A549 (cell line): Measurements from ENCODE around the gene SNRNP25. TPM values are rescaled to one million over a fixed set of nuclear protein-coding genes. Genes with fewer than 3 reads are reported as not detected.
A peak's percentile ranks its signal among the peaks of the same experiment; 100 is the strongest.

ENCODE experiments used
- CHD4 ChIP-seq: fragments of 200-600 bp; sonication (generic); IDR thresholded peaks from 2 replicates; pipeline ENCODE4 v1.6.1; 2016; ENCODE audit warnings: antibody characterized with exemption, mild to moderate bottlenecking, borderline replicate concordance
- HDAC2 ChIP-seq: fragments of 200-600 bp; sonication (generic); IDR thresholded peaks from 2 replicates; pipeline ENCODE4 v1.6.1; 2016
- HOXB13 ChIP-seq: fragments of 250-450 bp; sonication (Bioruptor Pico); IDR thresholded peaks from 2 replicates; pipeline ENCODE4 v1.5.0; 2020; ENCODE audit warnings: low read depth, mild to moderate bottlenecking, moderate library complexity
- JUNB ChIP-seq: fragments of >200 bp; sonication (Bioruptor Twin); formaldehyde crosslinking; IDR thresholded peaks from 2 replicates; pipeline ENCODE4 v1.6.1; 2016
- KDM1A ChIP-seq: fragments of 200-600 bp; sonication (generic); IDR thresholded peaks from 2 replicates; pipeline ENCODE4 v1.6.1; 2016; ENCODE audit warnings: low read depth, mild to moderate bottlenecking
- RAD21 ChIP-seq, 2 experiments: fragments of >200 bp in 1 of 2; sonication (Bioruptor Twin) in 1 of 2; formaldehyde crosslinking in 1 of 2; IDR thresholded peaks in 1 of 2; conservative IDR thresholded peaks in 1 of 2; 2 replicates in 1 of 2; 3 replicates in 1 of 2; pipeline ENCODE4 v1.6.1; 2012 to 2018; ENCODE audit warnings: inconsistent platforms in 1 of 2
- SMC3 ChIP-seq: fragments of >200 bp; sonication (Bioruptor Twin); formaldehyde crosslinking; IDR thresholded peaks from 3 replicates; pipeline ENCODE4 v1.6.1; 2018; ENCODE audit warnings: inconsistent platforms
- ZNF302 ChIP-seq: fragments of 250-450 bp; sonication (Bioruptor Pico); IDR thresholded peaks from 2 replicates; pipeline ENCODE4 v1.9.0; 2021; ENCODE audit warnings: inconsistent platforms, mild to moderate bottlenecking, moderate library complexity
- polyA plus RNA-seq, 4 experiments: library from polyadenylated mRNA; depleted of rRNA in 3 of 4; stranded (reverse); fragments of >200 nt; fragmentation: RNase III in 1 of 4; extraction: RNeasy Plus Mini Kit Qiagen cat#74134 plus additional on column Dnase treatment in 1 of 4; gene quantifications; 2 replicates in 3 of 4; 3 replicates in 1 of 4; pipeline ENCODE4 v1.2.3, GENCODE V29; 2011 to 2017
- small RNA-seq, 6 experiments: library from RNA; depleted of rRNA; stranded (forward); fragments of <200 nt; gene quantifications; one replicate each; pipeline ENCODE3, GENCODE V24; 2012
- TF ChIP-seq, protein P1 (sequence below): IDR thresholded peaks from 2 replicates; pipeline ENCODE4 v1.6.1; 2012
- TF ChIP-seq, protein P2 (sequence below): fragments of >200 bp; sonication (Bioruptor Twin); formaldehyde crosslinking; IDR thresholded peaks from 3 replicates; pipeline ENCODE4 v1.5.1; 2016
- TF ChIP-seq, protein P3 (sequence below): fragments of >200 bp; sonication (Bioruptor Twin); formaldehyde crosslinking; IDR thresholded peaks from 2 replicates; pipeline ENCODE4 v1.6.1; 2016
- TF ChIP-seq, protein P4 (sequence below): fragments of 200-600 bp; sonication (generic); IDR thresholded peaks from 2 replicates; pipeline ENCODE4 v1.6.1; 2016; ENCODE audit warnings: antibody characterized with exemption, mild to moderate bottlenecking, moderate library complexity

SNRNP25 gene
- polyA plus RNA-seq, 2 of the 4 experiments (the other 2 are of a cell fraction), result 45.0 to 82.2 TPM

DNA sequence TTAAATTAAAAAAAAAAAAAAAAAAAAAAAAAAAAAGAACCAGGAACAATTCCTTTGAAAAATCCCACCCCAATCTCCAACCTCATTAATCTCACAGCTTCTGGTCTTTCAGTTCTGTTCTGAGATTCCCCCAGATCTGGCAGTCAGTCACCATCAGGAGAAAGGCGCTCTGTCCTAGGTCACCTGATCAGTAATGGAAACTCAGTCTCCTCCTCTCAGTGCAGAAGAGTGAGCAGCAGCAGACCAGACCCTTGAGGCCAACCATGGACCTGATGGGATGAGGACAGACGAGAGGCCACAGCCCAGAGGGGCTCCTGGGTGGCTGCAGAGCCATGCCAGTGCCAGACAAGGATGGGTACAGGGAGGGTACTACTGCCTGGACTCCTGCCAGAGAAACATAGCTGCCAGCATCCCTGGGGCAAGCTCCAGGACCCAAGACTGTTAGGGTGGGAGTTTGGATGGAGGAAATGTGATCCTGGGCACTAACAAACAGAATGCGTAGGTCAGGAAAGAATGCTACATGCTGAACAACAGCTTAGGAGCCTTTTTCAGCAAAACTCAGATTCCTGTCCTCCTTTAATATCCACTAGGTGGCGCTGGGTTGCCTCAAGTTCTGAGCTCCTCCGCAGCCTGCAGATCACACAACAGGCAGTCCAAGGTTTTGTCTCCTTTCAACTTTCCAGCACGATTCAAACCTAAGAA, 53.1 kb downstream of the SNRNP25 start (continued):
- TF ChIP-seq, protein P1, sequence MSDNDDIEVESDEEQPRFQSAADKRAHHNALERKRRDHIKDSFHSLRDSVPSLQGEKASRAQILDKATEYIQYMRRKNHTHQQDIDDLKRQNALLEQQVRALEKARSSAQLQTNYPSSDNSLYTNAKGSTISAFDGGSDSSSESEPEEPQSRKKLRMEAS, result no peak
- TF ChIP-seq KDM1A (no peak), CHD4 (no peak), JUNB (no peak), SMC3 (peak; percentile 80), RAD21 (conservative IDR thresholded peaks at IDR 0.05 in 1 of 2, IDR thresholded peaks at IDR 0.05 in 1 of 2) (peak; percentile 76 to 83), HDAC2 (no peak), ZNF302 (CRISPR knock-in tag) (no peak), HOXB13 (CRISPR knock-in tag) (no peak)
- TF ChIP-seq, protein P2, sequence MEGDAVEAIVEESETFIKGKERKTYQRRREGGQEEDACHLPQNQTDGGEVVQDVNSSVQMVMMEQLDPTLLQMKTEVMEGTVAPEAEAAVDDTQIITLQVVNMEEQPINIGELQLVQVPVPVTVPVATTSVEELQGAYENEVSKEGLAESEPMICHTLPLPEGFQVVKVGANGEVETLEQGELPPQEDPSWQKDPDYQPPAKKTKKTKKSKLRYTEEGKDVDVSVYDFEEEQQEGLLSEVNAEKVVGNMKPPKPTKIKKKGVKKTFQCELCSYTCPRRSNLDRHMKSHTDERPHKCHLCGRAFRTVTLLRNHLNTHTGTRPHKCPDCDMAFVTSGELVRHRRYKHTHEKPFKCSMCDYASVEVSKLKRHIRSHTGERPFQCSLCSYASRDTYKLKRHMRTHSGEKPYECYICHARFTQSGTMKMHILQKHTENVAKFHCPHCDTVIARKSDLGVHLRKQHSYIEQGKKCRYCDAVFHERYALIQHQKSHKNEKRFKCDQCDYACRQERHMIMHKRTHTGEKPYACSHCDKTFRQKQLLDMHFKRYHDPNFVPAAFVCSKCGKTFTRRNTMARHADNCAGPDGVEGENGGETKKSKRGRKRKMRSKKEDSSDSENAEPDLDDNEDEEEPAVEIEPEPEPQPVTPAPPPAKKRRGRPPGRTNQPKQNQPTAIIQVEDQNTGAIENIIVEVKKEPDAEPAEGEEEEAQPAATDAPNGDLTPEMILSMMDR, result peak; percentile 85
- TF ChIP-seq, protein P3, sequence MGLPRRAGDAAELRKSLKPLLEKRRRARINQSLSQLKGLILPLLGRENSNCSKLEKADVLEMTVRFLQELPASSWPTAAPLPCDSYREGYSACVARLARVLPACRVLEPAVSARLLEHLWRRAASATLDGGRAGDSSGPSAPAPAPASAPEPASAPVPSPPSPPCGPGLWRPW, result no peak
- TF ChIP-seq, protein P4, sequence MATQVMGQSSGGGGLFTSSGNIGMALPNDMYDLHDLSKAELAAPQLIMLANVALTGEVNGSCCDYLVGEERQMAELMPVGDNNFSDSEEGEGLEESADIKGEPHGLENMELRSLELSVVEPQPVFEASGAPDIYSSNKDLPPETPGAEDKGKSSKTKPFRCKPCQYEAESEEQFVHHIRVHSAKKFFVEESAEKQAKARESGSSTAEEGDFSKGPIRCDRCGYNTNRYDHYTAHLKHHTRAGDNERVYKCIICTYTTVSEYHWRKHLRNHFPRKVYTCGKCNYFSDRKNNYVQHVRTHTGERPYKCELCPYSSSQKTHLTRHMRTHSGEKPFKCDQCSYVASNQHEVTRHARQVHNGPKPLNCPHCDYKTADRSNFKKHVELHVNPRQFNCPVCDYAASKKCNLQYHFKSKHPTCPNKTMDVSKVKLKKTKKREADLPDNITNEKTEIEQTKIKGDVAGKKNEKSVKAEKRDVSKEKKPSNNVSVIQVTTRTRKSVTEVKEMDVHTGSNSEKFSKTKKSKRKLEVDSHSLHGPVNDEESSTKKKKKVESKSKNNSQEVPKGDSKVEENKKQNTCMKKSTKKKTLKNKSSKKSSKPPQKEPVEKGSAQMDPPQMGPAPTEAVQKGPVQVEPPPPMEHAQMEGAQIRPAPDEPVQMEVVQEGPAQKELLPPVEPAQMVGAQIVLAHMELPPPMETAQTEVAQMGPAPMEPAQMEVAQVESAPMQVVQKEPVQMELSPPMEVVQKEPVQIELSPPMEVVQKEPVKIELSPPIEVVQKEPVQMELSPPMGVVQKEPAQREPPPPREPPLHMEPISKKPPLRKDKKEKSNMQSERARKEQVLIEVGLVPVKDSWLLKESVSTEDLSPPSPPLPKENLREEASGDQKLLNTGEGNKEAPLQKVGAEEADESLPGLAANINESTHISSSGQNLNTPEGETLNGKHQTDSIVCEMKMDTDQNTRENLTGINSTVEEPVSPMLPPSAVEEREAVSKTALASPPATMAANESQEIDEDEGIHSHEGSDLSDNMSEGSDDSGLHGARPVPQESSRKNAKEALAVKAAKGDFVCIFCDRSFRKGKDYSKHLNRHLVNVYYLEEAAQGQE, result no peak

Small RNAs within 50 kb of the gene (small RNA-seq; reads per million reads assigned to genes)
- gene MIR6859-4 (0 reads per million in 6 experiments), gene Z69720.2 (0 reads per million in 6 experiments)

Other genes starting within 250 kb of the SNRNP25 start
- 46.9 and 50.9 TPM in 2 replicates for gene POLR3K, start 220 bp upstream of the SNRNP25 start, polyA plus RNA-seq (2011; rRNA removed)
- gene POLR3K, start 220 bp upstream of the SNRNP25 start, polyA plus RNA-seq (2017; fragmentation: RNase III; extraction: RNeasy Plus Mini Kit Qiagen cat#74134 plus additional on column Dnase treatment), result 45.6 to 51.8 TPM (median 47.6 TPM) in 3 replicates
- gene RHBDF1, start 18.8 kb downstream of the SNRNP25 start, polyA plus RNA-seq (2011; rRNA removed), result 13.5 and 17.9 TPM in 2 replicates
- gene RHBDF1, start 18.8 kb downstream of the SNRNP25 start, polyA plus RNA-seq (2017; fragmentation: RNase III; extraction: RNeasy Plus Mini Kit Qiagen cat#74134 plus additional on column Dnase treatment), result 17.5 to 20.5 TPM (median 19.2 TPM) in 3 replicates
- 25.5 and 28.2 TPM in 2 replicates for gene MPG, start 24.4 kb downstream of the SNRNP25 start, polyA plus RNA-seq (2011; rRNA removed)
- gene MPG, start 24.4 kb downstream of the SNRNP25 start, polyA plus RNA-seq (2017; fragmentation: RNase III; extraction: RNeasy Plus Mini Kit Qiagen cat#74134 plus additional on column Dnase treatment), result 42.3 to 54.3 TPM (median 47.6 TPM) in 3 replicates
- gene NPRL3, start 84.8 kb downstream of the SNRNP25 start, polyA plus RNA-seq (2011; rRNA removed), result 15.8 and 17.0 TPM in 2 replicates
- 24.6 to 28.4 TPM (median 25.9 TPM) in 3 replicates for gene NPRL3, start 84.8 kb downstream of the SNRNP25 start, polyA plus RNA-seq (2017; fragmentation: RNase III; extraction: RNeasy Plus Mini Kit Qiagen cat#74134 plus additional on column Dnase treatment)
- gene HBZ, start 98.8 kb downstream of the SNRNP25 start, polyA plus RNA-seq (2011; rRNA removed), result not detected in 2 replicates
- gene HBZ, start 98.8 kb downstream of the SNRNP25 start, polyA plus RNA-seq (2017; fragmentation: RNase III; extraction: RNeasy Plus Mini Kit Qiagen cat#74134 plus additional on column Dnase treatment), result not detected in 3 replicates
- gene HBM, start 112.2 kb downstream of the SNRNP25 start, polyA plus RNA-seq (2011; rRNA removed), result not detected in 2 replicates
- not detected in 3 replicates for gene HBM, start 112.2 kb downstream of the SNRNP25 start, polyA plus RNA-seq (2017; fragmentation: RNase III; extraction: RNeasy Plus Mini Kit Qiagen cat#74134 plus additional on column Dnase treatment)
- 0.20 and 0.26 TPM in 2 replicates for gene HBA2, start 119.0 kb downstream of the SNRNP25 start, polyA plus RNA-seq (2011; rRNA removed)
- gene HBA2, start 119.0 kb downstream of the SNRNP25 start, polyA plus RNA-seq (2017; fragmentation: RNase III; extraction: RNeasy Plus Mini Kit Qiagen cat#74134 plus additional on column Dnase treatment), result 0.23 to 0.68 TPM in 2 of 3 replicates, not detected in the other
- gene HBA1, start 122.9 kb downstream of the SNRNP25 start, polyA plus RNA-seq (2011; rRNA removed), result not detected in 2 replicates
- gene HBA1, start 122.9 kb downstream of the SNRNP25 start, polyA plus RNA-seq (2017; fragmentation: RNase III; extraction: RNeasy Plus Mini Kit Qiagen cat#74134 plus additional on column Dnase treatment), result 0.51 to 1.3 TPM (median 0.58 TPM) in 3 replicates
- gene HBQ1, start 126.6 kb downstream of the SNRNP25 start, polyA plus RNA-seq (2011; rRNA removed), result 2.0 and 2.3 TPM in 2 replicates
- gene HBQ1, start 126.6 kb downstream of the SNRNP25 start, polyA plus RNA-seq (2017; fragmentation: RNase III; extraction: RNeasy Plus Mini Kit Qiagen cat#74134 plus additional on column Dnase treatment), result 2.8 to 4.7 TPM (median 3.2 TPM) in 3 replicates
- gene LUC7L, start 175.6 kb downstream of the SNRNP25 start, polyA plus RNA-seq (2011; rRNA removed), result 34.5 and 51.6 TPM in 2 replicates
- gene LUC7L, start 175.6 kb downstream of the SNRNP25 start, polyA plus RNA-seq (2017; fragmentation: RNase III; extraction: RNeasy Plus Mini Kit Qiagen cat#74134 plus additional on column Dnase treatment), result 64.5 to 67.6 TPM (median 65.3 TPM) in 3 replicates
- gene FAM234A, start 181.0 kb downstream of the SNRNP25 start, polyA plus RNA-seq (2011; rRNA removed), result 25.6 and 27.4 TPM in 2 replicates
- 52.3 to 54.9 TPM (median 53.3 TPM) in 3 replicates for gene FAM234A, start 181.0 kb downstream of the SNRNP25 start, polyA plus RNA-seq (2017; fragmentation: RNase III; extraction: RNeasy Plus Mini Kit Qiagen cat#74134 plus additional on column Dnase treatment)
- 2.1 and 2.6 TPM in 2 replicates for gene RGS11, start 222.1 kb downstream of the SNRNP25 start, polyA plus RNA-seq (2011; rRNA removed)
- 4.2 to 6.7 TPM (median 5.3 TPM) in 3 replicates for gene RGS11, start 222.1 kb downstream of the SNRNP25 start, polyA plus RNA-seq (2017; fragmentation: RNase III; extraction: RNeasy Plus Mini Kit Qiagen cat#74134 plus additional on column Dnase treatment)
- gene ARHGDIG, start 226.8 kb downstream of the SNRNP25 start, polyA plus RNA-seq (2011; rRNA removed), result 0.82 and 1.1 TPM in 2 replicates
- 1.3 to 1.9 TPM (median 1.4 TPM) in 3 replicates for gene ARHGDIG, start 226.8 kb downstream of the SNRNP25 start, polyA plus RNA-seq (2017; fragmentation: RNase III; extraction: RNeasy Plus Mini Kit Qiagen cat#74134 plus additional on column Dnase treatment)
- gene PDIA2, start 229.3 kb downstream of the SNRNP25 start, polyA plus RNA-seq (2011; rRNA removed), result 0.21 and 0.45 TPM in 2 replicates
- 0.42 to 0.82 TPM (median 0.52 TPM) in 3 replicates for gene PDIA2, start 229.3 kb downstream of the SNRNP25 start, polyA plus RNA-seq (2017; fragmentation: RNase III; extraction: RNeasy Plus Mini Kit Qiagen cat#74134 plus additional on column Dnase treatment)